Common myeloid progenitor, CD34-positive (primary cell): ENCODE results near the gene ERN1.

Experiments used
- CTCF ChIA-PET: fragments of 350-600 bp; sonication (Branson Sonifier 250); formaldehyde crosslinking; loops from one replicate; lab custom pipeline; 2021; ENCODE audit warnings: antibody characterized with exemption; lab: Charles Lee
- POLR2A ChIA-PET: fragments of 350-600 bp; sonication (Branson Sonifier 250); formaldehyde crosslinking; loops from one replicate; lab custom pipeline; 2021; ENCODE audit warnings: antibody characterized with exemption; lab: Charles Lee
- DNase-seq, 3 donors: peaks; one replicate each; pipeline versions ENCODE4 v3.0.0 to v3.0.0-alpha.2; 2013
- H3K27ac ChIP-seq, 2 experiments: 1 replicate in 1 of 2; 2 replicates in 1 of 2; pipeline ENCODE4 v1.7.0; 2013; ENCODE audit warnings: inconsistent platforms in 2 of 2, low read length in 2 of 2, mild to moderate bottlenecking in 2 of 2, low read depth in 1 of 2, moderate library complexity in 1 of 2; ENCODE audit not compliant: severe bottlenecking in 2 of 2, insufficient read depth in 1 of 2, poor library complexity in 1 of 2
- H3K27me3 ChIP-seq, 5 experiments: replicated peaks in 2 of 5; 1 replicate in 3 of 5; 2 replicates in 2 of 5; pipeline versions ENCODE4 v1.6.1 to v1.7.0; 2013; ENCODE audit warnings: low read length in 4 of 5, mild to moderate bottlenecking in 2 of 5, moderate library complexity in 2 of 5, inconsistent platforms in 1 of 5; ENCODE audit not compliant: insufficient read depth in 5 of 5, control insufficient read depth in 4 of 5
- H3K36me3 ChIP-seq, 4 experiments: 1 replicate in 2 of 4; 2 replicates in 2 of 4; pipeline versions ENCODE4 v1.6.1 to v1.7.0; 2013; ENCODE audit warnings: low read length in 3 of 4, control low read depth in 1 of 4, mild to moderate bottlenecking in 1 of 4; ENCODE audit not compliant: control insufficient read depth in 4 of 4, insufficient read depth in 4 of 4
- H3K4me1 ChIP-seq, 4 experiments: 1 replicate in 3 of 4; 2 replicates in 1 of 4; pipeline versions ENCODE4 v1.6.1 to v1.7.1; 2013; ENCODE audit warnings: low read length in 3 of 4, mild to moderate bottlenecking in 3 of 4, control low read depth in 1 of 4, inconsistent platforms in 1 of 4, moderate library complexity in 1 of 4; ENCODE audit not compliant: control insufficient read depth in 4 of 4, insufficient read depth in 4 of 4; ENCODE audit errors: control extremely low read depth in 1 of 4
- H3K4me3 ChIP-seq, 7 experiments: 1 replicate in 4 of 7; 2 replicates in 3 of 7; pipeline versions ENCODE4 v1.5.1 to v1.7.0; 2013; ENCODE audit warnings: mild to moderate bottlenecking in 7 of 7, low read length in 6 of 7, moderate library complexity in 6 of 7, inconsistent platforms in 2 of 7, low read depth in 2 of 7, control low read depth in 1 of 7; ENCODE audit not compliant: insufficient read depth in 4 of 7, control insufficient read depth in 1 of 7; ENCODE audit errors: extremely low read depth in 1 of 7
- H3K9me3 ChIP-seq, 5 experiments: 1 replicate in 4 of 5; 2 replicates in 1 of 5; pipeline versions ENCODE4 v1.6.1 to v1.7.1; 2013; ENCODE audit warnings: low read length in 4 of 5, mild to moderate bottlenecking in 2 of 5, inconsistent platforms in 1 of 5, low read depth in 1 of 5, moderate library complexity in 1 of 5; ENCODE audit not compliant: control insufficient read depth in 4 of 5, insufficient read depth in 2 of 5; ENCODE audit errors: control extremely low read depth in 1 of 5
- WGBS: methylation state at CpG from one replicate; pipeline ENCODE4 v1.1.5; 2013; ENCODE audit not compliant: insufficient coverage; 5-methylcytosine and 5-hydroxymethylcytosine counted together

The ERN1 gene

DNA sequence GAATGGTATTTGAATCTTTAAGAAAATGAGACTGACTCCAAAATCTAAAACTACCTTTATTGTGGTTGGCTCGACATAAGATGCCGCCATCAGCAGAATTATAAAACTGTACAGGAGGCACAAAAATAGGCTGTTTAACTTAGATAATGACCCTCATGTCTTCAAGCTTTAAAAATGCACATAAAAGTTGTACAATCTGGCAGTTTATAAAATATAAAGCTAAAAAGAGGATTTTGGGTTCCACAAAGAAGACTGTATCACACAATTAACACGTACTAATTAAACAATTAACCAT, 90.9 kb downstream of the ERN1 start:
- Histone ChIP-seq H3K27me3 (no peaks in the 10 kb centered on the region), H3K4me1 (no peaks in the 10 kb centered on the region), H3K27ac (no peak overlapping the region), H3K4me3 (no peak overlapping the region), H3K36me3 (peaks cover 0 to 9% (median 6%) of the 10 kb centered on the region in 4 experiments), H3K9me3 (no peaks in the 10 kb centered on the region)
- no peak for DNase-seq
- POLR2A ChIA-PET: no interaction called here
- no CpG with 5 or more reads among the region's 3 CpGs for WGBS
- CTCF ChIA-PET: interaction anchor here (0.5 to 1.6 kb wide), 5 partner anchors 9 to 95 kb away, joined by 3 to 8 read pairs (median 3); no protein-coding TSS in a partner anchor

DNA sequence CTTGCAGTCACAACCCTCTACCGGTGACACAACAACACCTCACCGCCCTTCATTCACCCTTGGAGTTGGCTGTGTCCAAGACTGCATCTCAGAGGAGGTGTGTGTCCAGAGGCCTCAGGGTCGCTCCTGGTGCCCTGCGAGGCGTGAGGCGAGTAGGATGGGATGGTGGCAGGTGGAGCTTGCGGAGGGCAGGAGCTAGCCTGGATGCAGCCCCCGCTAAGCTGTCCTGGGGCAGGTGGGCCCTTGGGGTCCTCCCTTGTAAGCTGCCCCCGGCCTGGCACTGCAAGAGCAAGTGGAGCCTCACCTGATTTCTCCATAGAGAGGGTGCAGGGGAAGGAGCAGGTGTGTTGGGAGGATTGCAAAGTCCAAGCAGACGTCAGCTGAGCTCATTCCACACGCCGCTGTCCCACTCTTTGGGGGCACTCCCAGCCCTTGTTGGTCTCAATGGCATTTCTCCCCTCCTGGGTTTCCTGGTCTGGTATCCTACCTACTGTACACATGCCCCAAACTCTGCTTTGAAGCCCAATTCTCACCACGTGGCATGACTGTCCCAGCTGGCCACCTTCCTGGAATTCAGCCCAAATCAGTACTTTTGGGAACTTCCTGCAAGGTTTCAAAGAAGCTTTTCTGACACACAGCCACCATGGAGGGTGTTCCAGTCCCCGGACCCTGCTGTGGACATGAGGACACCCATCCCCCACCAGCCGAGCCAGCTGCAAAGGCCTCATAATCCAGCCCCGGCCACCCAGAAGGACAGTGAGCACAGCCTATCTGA, 91.4 kb downstream of the ERN1 start:
- Histone ChIP-seq H3K27ac (no peak overlapping the region), H3K4me1 (no peaks in the 10 kb centered on the region), H3K9me3 (no peaks in the 10 kb centered on the region), H3K27me3 (no peaks in the 10 kb centered on the region), H3K4me3 (no peak overlapping the region), H3K36me3 (peaks cover 0 to 6% (median 3%) of the 10 kb centered on the region in 4 experiments)
- WGBS: 98% methylated on average over 8 of the region's 16 CpGs
- ChIA-PET CTCF (interaction anchor here (0.8 to 1.6 kb wide), 9 partner anchors 8 to 173 kb away, joined by 3 to 8 read pairs (median 4); partner anchors contain the start of gene CSHL1), POLR2A (interaction anchor here (0.6 kb wide), 1 partner anchor 482 kb away, joined by 4 read pairs; no protein-coding TSS in a partner anchor)
- no peak for DNase-seq

- Histone ChIP-seq H3K27ac (no peak overlapping the region), H3K36me3 (peaks cover 0 to under 1% (median 0%) of the 10 kb centered on the region in 4 experiments), H3K27me3 (no peaks in the 10 kb centered on the region), H3K4me1 (no peaks in the 10 kb centered on the region), H3K9me3 (no peaks in the 10 kb centered on the region), H3K4me3 (no peak overlapping the region)
- 98% methylated on average over 5 of the region's 5 CpGs for WGBS
- ChIA-PET POLR2A (no interaction called here), CTCF (interaction anchor here (0.8 to 1.6 kb wide), 7 partner anchors 9 to 172 kb away, joined by 3 to 8 read pairs (median 4); partner anchors contain the start of gene CSHL1)
- no peak for DNase-seq
Measured at GRCh38 chr17:64037802-64038201, 92.1 kb downstream of the ERN1 start.

GRCh38 chr17:64037180-64037579, 92.8 kb downstream of the ERN1 start:
- DNase-seq: no peak
- no peaks in the 10 kb centered on the region for H3K27me3 ChIP-seq
- 87% methylated on average over 6 of the region's 6 CpGs for WGBS
- H3K36me3 ChIP-seq: no peaks in the 10 kb centered on the region
- no peaks in the 10 kb centered on the region for H3K9me3 ChIP-seq
- no peaks in the 10 kb centered on the region for H3K4me1 ChIP-seq
- H3K4me3 ChIP-seq: no peak overlapping the region
- POLR2A ChIA-PET: no interaction called here
- no peak overlapping the region for H3K27ac ChIP-seq
- CTCF ChIA-PET: interaction anchor here (1.1 to 1.6 kb wide), 4 partner anchors 8 to 126 kb away, joined by 3 to 8 read pairs (median 4); partner anchors contain the start of gene CSHL1

DNA sequence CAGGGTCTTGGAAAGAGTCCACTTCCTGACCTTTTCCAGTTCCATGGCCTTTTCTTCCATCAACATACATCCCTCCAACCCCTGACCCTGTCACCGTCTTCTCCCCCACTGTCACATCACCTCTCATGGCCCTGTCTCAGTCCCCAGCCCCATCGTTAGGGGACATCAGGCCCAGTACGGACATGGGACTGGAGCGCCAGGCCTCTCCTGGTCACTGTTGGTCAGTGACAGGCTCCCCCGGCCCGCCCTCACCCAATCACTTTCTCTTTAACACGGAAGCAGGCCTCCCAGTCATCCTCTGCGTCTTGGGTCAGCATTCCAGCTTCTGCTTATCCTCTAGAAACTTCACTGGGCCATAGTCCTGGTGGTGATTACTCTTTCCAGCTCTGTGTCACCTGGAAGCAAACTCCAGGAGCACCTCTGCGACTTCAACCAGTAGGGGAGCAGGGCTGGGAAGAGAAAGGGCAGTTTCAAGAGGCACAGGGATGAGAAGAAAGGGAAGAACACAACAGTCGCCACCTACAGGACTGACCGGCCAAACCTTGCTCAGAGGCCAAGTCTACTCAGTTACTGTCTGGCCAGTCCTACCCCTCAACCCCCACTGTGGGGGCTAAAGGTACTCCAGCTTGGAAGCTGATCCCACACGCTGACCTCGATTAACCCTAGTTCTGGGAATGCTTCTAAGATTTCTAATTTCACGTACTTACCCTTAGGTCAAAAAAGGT, 93.6 kb downstream of the ERN1 start:
- Histone ChIP-seq H3K9me3 (no peaks in the 10 kb centered on the region), H3K36me3 (no peaks in the 10 kb centered on the region), H3K27ac (no peak overlapping the region), H3K4me1 (no peaks in the 10 kb centered on the region), H3K4me3 (no peak overlapping the region), H3K27me3 (no peaks in the 10 kb centered on the region)
- CTCF ChIA-PET: interaction anchor here (12.4 kb wide), 1 partner anchor 96 kb away, joined by 184 read pairs; the partner anchor contains the start of gene ERN1
- 91% methylated on average over 12 of the region's 14 CpGs for WGBS
- POLR2A ChIA-PET: no interaction called here
- DNase-seq: no peak

DNA sequence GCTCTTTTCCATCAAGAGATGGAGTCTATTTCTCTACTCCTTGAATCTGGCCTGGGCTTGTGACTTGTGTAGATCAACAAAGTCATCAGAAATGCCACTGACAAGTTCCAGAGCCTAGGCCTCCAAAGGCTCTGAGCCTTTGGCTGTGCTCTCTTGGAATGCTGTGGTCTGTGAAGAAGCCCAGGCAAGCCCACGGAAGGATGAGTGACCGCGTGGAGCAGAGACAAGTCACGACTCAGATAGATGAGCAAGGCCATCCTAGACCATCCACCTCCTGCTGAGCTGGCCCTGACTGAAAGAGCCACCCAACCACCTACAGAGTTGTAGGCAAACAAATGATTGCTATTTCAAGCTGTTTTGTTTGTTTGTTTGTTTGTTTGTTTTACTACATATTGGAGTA, 97.9 kb downstream of the ERN1 start:
- no CpG with 5 or more reads among the region's 4 CpGs for WGBS
- Histone ChIP-seq H3K27me3 (no peaks in the 10 kb centered on the region), H3K9me3 (no peaks in the 10 kb centered on the region), H3K4me3 (no peak overlapping the region), H3K27ac (no peak overlapping the region), H3K4me1 (no peaks in the 10 kb centered on the region), H3K36me3 (no peaks in the 10 kb centered on the region)
- DNase-seq: no peak
- ChIA-PET CTCF (interaction anchor here (1.2 to 12.4 kb wide), 3 partner anchors 100 to 122 kb away, joined by 3 to 184 read pairs (median 100); partner anchors contain the start of genes CSHL1, ERN1 and GH1), POLR2A (no interaction called here)
